ENCODE data around the gene ATOH7. TPM values are rescaled to one million over a fixed set of nuclear protein-coding genes. Genes with fewer than 3 reads are reported as not detected.
A peak's percentile ranks its signal among the peaks of the same experiment; 100 is the strongest.

The ATOH7 gene
- 0.08 and 0.12 TPM in 2 replicates for polyA plus RNA-seq (2012; rRNA removed)
- 0.08 and 0.14 TPM in 2 replicates for polyA plus RNA-seq (2012; cell fraction: cytosol; rRNA removed)
- polyA plus RNA-seq (2012; cell fraction: nucleus; rRNA removed), result 0.10 and 0.15 TPM in 2 replicates

DNA sequence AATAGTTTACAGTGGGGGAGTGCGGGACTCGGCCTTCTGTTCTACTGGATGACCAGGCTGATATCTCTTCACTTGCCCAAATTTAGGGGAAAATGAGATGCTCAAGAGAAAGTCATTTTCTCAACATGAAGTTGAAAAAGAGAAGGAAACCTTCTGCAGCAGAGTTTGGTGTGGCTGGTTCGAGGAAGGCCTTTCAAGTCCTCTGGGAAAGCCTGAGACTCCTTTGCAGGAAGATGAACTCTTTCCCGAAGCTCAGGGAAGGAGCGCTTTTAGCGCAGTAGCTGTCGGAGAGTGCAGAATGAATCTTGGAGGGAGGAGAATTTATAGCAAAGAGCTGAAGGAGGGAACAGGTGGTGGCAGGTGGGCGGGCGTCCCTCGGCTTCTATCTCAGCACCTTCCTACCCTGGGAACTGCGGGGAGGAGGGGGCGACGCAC, at the start of gene ATOH7:
Gene ATOH7, minus strand, starts transcription at position 297 of the 435 bp plus-strand sequence. CDS start 436 bp downstream, outside the sequence.
- H3K27me3 ChIP-seq (ENCODE audit: insufficient read depth), result no peaks in the 10 kb centered on the region; the same call in 1 of the 2 replicates
- peak within 1 kb of the TSS; percentile 59 to 68 for H3K4me3 ChIP-seq (ENCODE audit: low read depth in 2 of 2, low read length in 1 of 2)
- H3K9ac ChIP-seq, result peak within 1 kb of the TSS; percentile 68
- no peaks in the 10 kb centered on the region for H4K20me1 ChIP-seq (ENCODE audit: insufficient read depth)
- peak within 1 kb of the TSS; percentile 97 for H2AFZ ChIP-seq (ENCODE audit: low read depth)
- no peaks in the 10 kb centered on the region for H3K79me2 ChIP-seq (ENCODE audit: insufficient read depth)
- TF ChIP-seq YY1 (IDR thresholded peaks at IDR 0.05; ENCODE audit: low read depth), result no peak
- TF ChIP-seq SMC3 (IDR thresholded peaks at IDR 0.05; ENCODE audit: low read depth, low read length), result no peak
- TF ChIP-seq, protein P1, sequence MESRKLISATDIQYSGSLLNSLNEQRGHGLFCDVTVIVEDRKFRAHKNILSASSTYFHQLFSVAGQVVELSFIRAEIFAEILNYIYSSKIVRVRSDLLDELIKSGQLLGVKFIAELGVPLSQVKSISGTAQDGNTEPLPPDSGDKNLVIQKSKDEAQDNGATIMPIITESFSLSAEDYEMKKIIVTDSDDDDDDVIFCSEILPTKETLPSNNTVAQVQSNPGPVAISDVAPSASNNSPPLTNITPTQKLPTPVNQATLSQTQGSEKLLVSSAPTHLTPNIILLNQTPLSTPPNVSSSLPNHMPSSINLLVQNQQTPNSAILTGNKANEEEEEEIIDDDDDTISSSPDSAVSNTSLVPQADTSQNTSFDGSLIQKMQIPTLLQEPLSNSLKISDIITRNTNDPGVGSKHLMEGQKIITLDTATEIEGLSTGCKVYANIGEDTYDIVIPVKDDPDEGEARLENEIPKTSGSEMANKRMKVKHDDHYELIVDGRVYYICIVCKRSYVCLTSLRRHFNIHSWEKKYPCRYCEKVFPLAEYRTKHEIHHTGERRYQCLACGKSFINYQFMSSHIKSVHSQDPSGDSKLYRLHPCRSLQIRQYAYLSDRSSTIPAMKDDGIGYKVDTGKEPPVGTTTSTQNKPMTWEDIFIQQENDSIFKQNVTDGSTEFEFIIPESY (IDR thresholded peaks at IDR 0.05; ENCODE audit: borderline replicate concordance, low read depth), result no peak
- no peak for TF ChIP-seq EP300 (IDR thresholded peaks at IDR 0.05; ENCODE audit: borderline replicate concordance in 1 of 2, low read depth in 1 of 2, low read length in 1 of 2)
- no peak for TF ChIP-seq RCOR1 (IDR thresholded peaks at IDR 0.05; ENCODE audit: low read length)
- no peak for TF ChIP-seq GATA2 (CRISPR knock-in tag; IDR thresholded peaks at IDR 0.05)
- TF ChIP-seq, protein P2, sequence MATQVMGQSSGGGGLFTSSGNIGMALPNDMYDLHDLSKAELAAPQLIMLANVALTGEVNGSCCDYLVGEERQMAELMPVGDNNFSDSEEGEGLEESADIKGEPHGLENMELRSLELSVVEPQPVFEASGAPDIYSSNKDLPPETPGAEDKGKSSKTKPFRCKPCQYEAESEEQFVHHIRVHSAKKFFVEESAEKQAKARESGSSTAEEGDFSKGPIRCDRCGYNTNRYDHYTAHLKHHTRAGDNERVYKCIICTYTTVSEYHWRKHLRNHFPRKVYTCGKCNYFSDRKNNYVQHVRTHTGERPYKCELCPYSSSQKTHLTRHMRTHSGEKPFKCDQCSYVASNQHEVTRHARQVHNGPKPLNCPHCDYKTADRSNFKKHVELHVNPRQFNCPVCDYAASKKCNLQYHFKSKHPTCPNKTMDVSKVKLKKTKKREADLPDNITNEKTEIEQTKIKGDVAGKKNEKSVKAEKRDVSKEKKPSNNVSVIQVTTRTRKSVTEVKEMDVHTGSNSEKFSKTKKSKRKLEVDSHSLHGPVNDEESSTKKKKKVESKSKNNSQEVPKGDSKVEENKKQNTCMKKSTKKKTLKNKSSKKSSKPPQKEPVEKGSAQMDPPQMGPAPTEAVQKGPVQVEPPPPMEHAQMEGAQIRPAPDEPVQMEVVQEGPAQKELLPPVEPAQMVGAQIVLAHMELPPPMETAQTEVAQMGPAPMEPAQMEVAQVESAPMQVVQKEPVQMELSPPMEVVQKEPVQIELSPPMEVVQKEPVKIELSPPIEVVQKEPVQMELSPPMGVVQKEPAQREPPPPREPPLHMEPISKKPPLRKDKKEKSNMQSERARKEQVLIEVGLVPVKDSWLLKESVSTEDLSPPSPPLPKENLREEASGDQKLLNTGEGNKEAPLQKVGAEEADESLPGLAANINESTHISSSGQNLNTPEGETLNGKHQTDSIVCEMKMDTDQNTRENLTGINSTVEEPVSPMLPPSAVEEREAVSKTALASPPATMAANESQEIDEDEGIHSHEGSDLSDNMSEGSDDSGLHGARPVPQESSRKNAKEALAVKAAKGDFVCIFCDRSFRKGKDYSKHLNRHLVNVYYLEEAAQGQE (IDR thresholded peaks at IDR 0.05; ENCODE audit: low read depth, low read length), result no peak
- TF ChIP-seq, protein P3, sequence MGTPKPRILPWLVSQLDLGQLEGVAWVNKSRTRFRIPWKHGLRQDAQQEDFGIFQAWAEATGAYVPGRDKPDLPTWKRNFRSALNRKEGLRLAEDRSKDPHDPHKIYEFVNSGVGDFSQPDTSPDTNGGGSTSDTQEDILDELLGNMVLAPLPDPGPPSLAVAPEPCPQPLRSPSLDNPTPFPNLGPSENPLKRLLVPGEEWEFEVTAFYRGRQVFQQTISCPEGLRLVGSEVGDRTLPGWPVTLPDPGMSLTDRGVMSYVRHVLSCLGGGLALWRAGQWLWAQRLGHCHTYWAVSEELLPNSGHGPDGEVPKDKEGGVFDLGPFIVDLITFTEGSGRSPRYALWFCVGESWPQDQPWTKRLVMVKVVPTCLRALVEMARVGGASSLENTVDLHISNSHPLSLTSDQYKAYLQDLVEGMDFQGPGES (IDR thresholded peaks at IDR 0.05; ENCODE audit: low read depth, low read length), result no peak
- TF ChIP-seq TEAD4 (IDR thresholded peaks at IDR 0.05; ENCODE audit: borderline replicate concordance, insufficient read depth), result no peak
- TF ChIP-seq, protein P4, sequence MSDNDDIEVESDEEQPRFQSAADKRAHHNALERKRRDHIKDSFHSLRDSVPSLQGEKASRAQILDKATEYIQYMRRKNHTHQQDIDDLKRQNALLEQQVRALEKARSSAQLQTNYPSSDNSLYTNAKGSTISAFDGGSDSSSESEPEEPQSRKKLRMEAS (IDR thresholded peaks at IDR 0.05; ENCODE audit: low read depth), result no peak
- no peak for TF ChIP-seq FOXM1 (IDR thresholded peaks at IDR 0.05; ENCODE audit: low read depth)
- no peak for TF ChIP-seq CHD2 (IDR thresholded peaks at IDR 0.05; ENCODE audit: low read length, partially characterized antibody)
- no peak for TF ChIP-seq SIN3A (IDR thresholded peaks at IDR 0.05; ENCODE audit: borderline replicate concordance, low read depth, low read length)
- TF ChIP-seq RFX5 (IDR thresholded peaks at IDR 0.05; ENCODE audit: low read length), result no peak
- no peak for TF ChIP-seq GABPA (IDR thresholded peaks at IDR 0.05; ENCODE audit: low read depth)
- TF ChIP-seq RAD21 (IDR thresholded peaks at IDR 0.05; ENCODE audit: low read length), result no peak
- H3K4me2 ChIP-seq, result peak within 1 kb of the TSS; percentile 83
- H3K4me1 ChIP-seq (ENCODE audit: control insufficient read depth in 1 of 2, insufficient read depth in 2 of 2, low read depth in 1 of 2, low read length in 1 of 2), result peaks cover 0 to 4% of the 10 kb centered on the region in 2 experiments; a peak in 2 of 4 replicates
- no peaks in the 10 kb centered on the region for H3K9me3 ChIP-seq
- H3K27ac ChIP-seq (ENCODE audit: low read depth in 2 of 2, low read length in 1 of 2), result peak within 1 kb of the TSS; percentile 42 to 84; a peak in 3 of 4 replicates
- 83% methylated on average over 13 of the region's 13 CpGs for WGBS (ENCODE audit: low lambda C conversion rate)
- no peak for DNase-seq
- peaks cover 8% of the 10 kb centered on the region for H3F3A ChIP-seq (replicated peaks; ENCODE audit: insufficient read depth)
- H3K36me3 ChIP-seq (replicated peaks in 1 of 2; ENCODE audit: control insufficient read depth in 1 of 2, insufficient read depth in 2 of 2, low read length in 1 of 2), result no peaks in the 10 kb centered on the region
- ChIA-PET CTCF (interaction anchor here (1.1 to 2.9 kb wide), 4 partner anchors 19 to 76 kb away, joined by 3 to 16 read pairs (median 4); no protein-coding TSS in a partner anchor), POLR2A (interaction anchor here (1.1 to 1.6 kb wide), 2 partner anchors 9 to 101 kb away, joined by 5 read pairs; partner anchors contain the start of gene PBLD)
- no peaks in the 10 kb centered on the region for H3K9me2 ChIP-seq

Measured in SK-N-SH (cell line).